Neural progenitor cell (in vitro differentiated cells): ENCODE results near the gene DDX10. TPM values are rescaled to one million over a fixed set of nuclear protein-coding genes. Genes with fewer than 3 reads are reported as not detected.

Source experiments
- DNase-seq: peaks from one replicate; pipeline ENCODE4 v3.0.0-alpha.2; 2016; ENCODE audit warnings: low spot score
- H2AFZ ChIP-seq: fragments of 200-600 bp; sonication (generic); replicated peaks from 2 replicates; pipeline ENCODE4 v1.6.1; 2016; ENCODE audit warnings: antibody characterized with exemption
- H3F3A ChIP-seq: fragments of 200-600 bp; sonication (generic); 2 replicates; pipeline ENCODE4 v1.6.1; 2016; ENCODE audit warnings: antibody characterized with exemption, low read depth
- H3K27ac ChIP-seq: fragments of 200-600 bp; sonication (generic); 2 replicates; pipeline ENCODE4 v1.5.1; 2016; ENCODE audit warnings: mild to moderate bottlenecking
- H3K27me3 ChIP-seq: fragments of 200-600 bp; sonication (generic); 2 replicates; pipeline ENCODE4 v1.6.1; 2016; ENCODE audit warnings: mild to moderate bottlenecking, moderate library complexity
- H3K36me3 ChIP-seq: fragments of 200-600 bp; sonication (generic); 2 replicates; pipeline ENCODE4 v1.5.1; 2016
- H3K4me1 ChIP-seq: fragments of 200-600 bp; sonication (generic); 2 replicates; pipeline ENCODE4 v1.6.1; 2016; ENCODE audit warnings: mixed run types
- H3K4me2 ChIP-seq: fragments of 200-600 bp; sonication (generic); 2 replicates; pipeline ENCODE4 v1.6.1; 2016
- H3K4me3 ChIP-seq: fragments of 200-600 bp; sonication (generic); 2 replicates; pipeline ENCODE4 v1.5.1; 2016
- H3K79me2 ChIP-seq: fragments of 200-600 bp; sonication (generic); 2 replicates; pipeline ENCODE4 v1.6.1; 2016; ENCODE audit warnings: low read depth
- H3K9ac ChIP-seq: fragments of 200-600 bp; sonication (generic); 2 replicates; pipeline ENCODE4 v1.6.1; 2016
- H3K9me3 ChIP-seq: fragments of 200-600 bp; sonication (generic); 2 replicates; pipeline ENCODE4 v1.5.1; 2016; ENCODE audit warnings: low read depth
- H4K20me1 ChIP-seq: fragments of 200-600 bp; sonication (generic); 2 replicates; pipeline ENCODE4 v1.6.1; 2016; ENCODE audit warnings: low read depth
- H3K27ac Mint-ChIP-seq: 3 replicates; pipeline ENCODE4 v1.8.0; 2021; ENCODE audit warnings: mixed read lengths
- H3K27me3 Mint-ChIP-seq: 2 replicates; pipeline ENCODE4 v1.8.0; 2022; ENCODE audit warnings: low read depth, mild to moderate bottlenecking, inconsistent platforms, moderate library complexity, mixed read lengths; ENCODE audit not compliant: insufficient read depth
- H3K36me3 Mint-ChIP-seq: 3 replicates; pipeline ENCODE4 v1.8.0; 2021; ENCODE audit warnings: mixed read lengths
- H3K4me1 Mint-ChIP-seq: 3 replicates; pipeline ENCODE4 v1.8.0; 2021; ENCODE audit warnings: mixed read lengths
- H3K4me3 Mint-ChIP-seq: 3 replicates; pipeline ENCODE4 v1.8.0; 2021; ENCODE audit warnings: mild to moderate bottlenecking, moderate library complexity, mixed read lengths
- H3K9me3 Mint-ChIP-seq: 3 replicates; pipeline ENCODE4 v1.8.0; 2020; ENCODE audit warnings: mixed read lengths
- EZH2 ChIP-seq: fragments of 200-600 bp; sonication (generic); IDR thresholded peaks from 2 replicates; pipeline ENCODE4 v1.6.1; 2017; ENCODE audit warnings: antibody characterized with exemption, mild to moderate bottlenecking, moderate library complexity
- EZH2phosphoT487 ChIP-seq: fragments of 200-600 bp; sonication (generic); IDR thresholded peaks from 2 replicates; pipeline ENCODE4 v1.6.1; 2017; ENCODE audit warnings: antibody characterized with exemption
- total RNA-seq: library from RNA; depleted of rRNA; stranded (reverse); fragments of >200 nt; gene quantifications from 2 replicates; pipeline ENCODE4 v1.2.3, GENCODE V29; 2015; ENCODE audit warnings: low replicate concordance
- TF ChIP-seq, protein P1 (sequence below): fragments of 200-600 bp; sonication (generic); IDR thresholded peaks from 2 replicates; pipeline ENCODE4 v1.5.1; 2017; ENCODE audit warnings: antibody characterized with exemption, mild to moderate bottlenecking

The DDX10 gene
- total RNA-seq, 1 donor from 2014 or later, result 34.1 TPM

DNA sequence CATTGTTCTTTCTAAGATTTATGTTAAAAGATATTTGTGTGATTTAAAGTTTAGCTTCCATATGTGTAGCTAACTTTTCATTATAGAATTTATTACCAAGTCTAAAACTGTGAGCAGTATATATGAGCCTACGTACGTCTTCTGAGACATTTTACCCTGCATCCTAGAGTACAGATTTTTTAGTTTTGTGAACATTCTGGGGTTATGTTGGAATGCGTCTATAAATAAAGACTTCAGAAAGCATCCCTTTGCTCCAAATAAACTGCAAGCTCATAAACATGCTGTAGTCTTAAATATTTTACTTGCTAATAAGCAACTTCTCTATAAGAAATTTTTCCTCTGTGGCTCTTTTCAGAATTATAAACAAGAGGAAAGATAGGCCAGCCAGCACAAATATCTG, 236.5 kb downstream of the DDX10 start:
- TF ChIP-seq, protein P1, sequence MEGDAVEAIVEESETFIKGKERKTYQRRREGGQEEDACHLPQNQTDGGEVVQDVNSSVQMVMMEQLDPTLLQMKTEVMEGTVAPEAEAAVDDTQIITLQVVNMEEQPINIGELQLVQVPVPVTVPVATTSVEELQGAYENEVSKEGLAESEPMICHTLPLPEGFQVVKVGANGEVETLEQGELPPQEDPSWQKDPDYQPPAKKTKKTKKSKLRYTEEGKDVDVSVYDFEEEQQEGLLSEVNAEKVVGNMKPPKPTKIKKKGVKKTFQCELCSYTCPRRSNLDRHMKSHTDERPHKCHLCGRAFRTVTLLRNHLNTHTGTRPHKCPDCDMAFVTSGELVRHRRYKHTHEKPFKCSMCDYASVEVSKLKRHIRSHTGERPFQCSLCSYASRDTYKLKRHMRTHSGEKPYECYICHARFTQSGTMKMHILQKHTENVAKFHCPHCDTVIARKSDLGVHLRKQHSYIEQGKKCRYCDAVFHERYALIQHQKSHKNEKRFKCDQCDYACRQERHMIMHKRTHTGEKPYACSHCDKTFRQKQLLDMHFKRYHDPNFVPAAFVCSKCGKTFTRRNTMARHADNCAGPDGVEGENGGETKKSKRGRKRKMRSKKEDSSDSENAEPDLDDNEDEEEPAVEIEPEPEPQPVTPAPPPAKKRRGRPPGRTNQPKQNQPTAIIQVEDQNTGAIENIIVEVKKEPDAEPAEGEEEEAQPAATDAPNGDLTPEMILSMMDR, result no peak
- TF ChIP-seq EZH2phosphoT487 (no peak), EZH2 (no peak)
- Histone ChIP-seq H3K27me3 (no peaks in the 10 kb centered on the region), H4K20me1 (no peaks in the 10 kb centered on the region), H3K4me3 (no peak overlapping the region), H3K9me3 (no peaks in the 10 kb centered on the region), H2AFZ (no peak overlapping the region), H3K4me2 (no peak overlapping the region), H3K36me3 (no peaks in the 10 kb centered on the region), H3K4me1 (peaks cover 9% of the 10 kb centered on the region), H3F3A (peaks cover 6% of the 10 kb centered on the region), H3K79me2 (no peaks in the 10 kb centered on the region), H3K27ac (no peak overlapping the region), H3K9ac (no peak overlapping the region)
- H3K4me3 Mint-ChIP-seq, result no peak overlapping the region
- peaks cover 23% of the 10 kb centered on the region for H3K4me1 Mint-ChIP-seq
- H3K27ac Mint-ChIP-seq, result no peak overlapping the region
- H3K27me3 Mint-ChIP-seq, result no peaks in the 10 kb centered on the region
- DNase-seq, result no peak
- peaks cover 3% of the 10 kb centered on the region for H3K36me3 Mint-ChIP-seq
- peaks cover 15% of the 10 kb centered on the region for H3K9me3 Mint-ChIP-seq

DNA sequence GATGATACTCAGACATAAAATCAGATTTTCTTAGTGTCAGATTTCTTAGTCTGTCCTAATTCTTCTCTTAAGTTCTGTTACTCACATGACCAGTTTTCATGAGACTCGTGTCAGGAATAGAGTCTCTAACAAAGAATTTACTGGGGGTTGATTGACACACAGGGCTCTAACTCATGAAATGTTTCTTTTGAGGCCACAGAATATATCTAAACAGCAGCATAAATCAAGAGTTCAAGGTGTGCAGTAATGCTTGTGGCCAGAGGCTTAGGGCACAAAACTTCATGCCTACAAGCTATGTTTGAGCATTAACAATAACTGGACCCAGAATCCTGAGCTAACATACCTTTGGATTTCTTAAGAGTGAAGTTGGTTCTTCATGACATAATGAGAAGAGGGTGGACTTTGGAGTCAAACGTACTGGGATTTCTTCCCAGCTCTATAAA, 237.2 kb downstream of the DDX10 start:
- Histone ChIP-seq H3K9me3 (no peaks in the 10 kb centered on the region), H3K4me2 (no peak overlapping the region), H4K20me1 (no peaks in the 10 kb centered on the region), H3K9ac (no peak overlapping the region), H3K4me3 (no peak overlapping the region), H3K27me3 (no peaks in the 10 kb centered on the region), H3K36me3 (no peaks in the 10 kb centered on the region), H2AFZ (no peak overlapping the region), H3K4me1 (peaks cover 3% of the 10 kb centered on the region), H3F3A (peaks cover 6% of the 10 kb centered on the region), H3K27ac (no peak overlapping the region), H3K79me2 (no peaks in the 10 kb centered on the region)
- TF ChIP-seq, protein P1, result no peak
- no peak for TF ChIP-seq EZH2
- no peak for TF ChIP-seq EZH2phosphoT487
- H3K27ac Mint-ChIP-seq, result no peak overlapping the region
- peaks cover 3% of the 10 kb centered on the region for H3K36me3 Mint-ChIP-seq
- no peak overlapping the region for H3K4me3 Mint-ChIP-seq
- no peak for DNase-seq
- H3K9me3 Mint-ChIP-seq, result peaks cover 15% of the 10 kb centered on the region
- peaks cover 16% of the 10 kb centered on the region for H3K4me1 Mint-ChIP-seq
- H3K27me3 Mint-ChIP-seq, result no peaks in the 10 kb centered on the region

DNA sequence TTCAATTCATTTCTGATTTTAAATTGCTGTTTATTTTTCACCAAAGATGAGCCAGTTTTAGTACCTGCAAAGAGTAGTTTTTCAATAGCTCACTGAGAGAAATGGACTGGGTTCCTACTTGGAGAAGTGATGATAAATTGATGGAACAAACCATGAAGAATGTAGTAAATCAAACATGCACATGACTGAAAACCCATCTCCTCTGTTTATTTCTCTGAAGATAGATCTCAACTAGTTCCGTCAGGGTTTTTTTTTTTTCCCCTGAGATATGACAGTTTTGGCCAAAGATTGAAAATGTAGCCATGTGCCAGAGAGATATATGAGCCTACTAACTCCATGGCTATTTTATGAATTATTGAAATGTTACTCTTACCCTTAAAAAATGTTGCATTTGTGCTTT, 239.6 kb downstream of the DDX10 start:
- H3K27ac Mint-ChIP-seq, result no peak overlapping the region
- H3K4me1 Mint-ChIP-seq, result peaks cover 7% of the 10 kb centered on the region
- no peaks in the 10 kb centered on the region for H3K4me1 ChIP-seq
- H3K27me3 Mint-ChIP-seq, result no peaks in the 10 kb centered on the region
- H3K4me3 Mint-ChIP-seq, result no peak overlapping the region
- no peak overlapping the region for H2AFZ ChIP-seq
- no peak overlapping the region for H3K27ac ChIP-seq
- no peaks in the 10 kb centered on the region for H3F3A ChIP-seq
- H3K4me2 ChIP-seq, result no peak overlapping the region
- TF ChIP-seq EZH2, result no peak
- TF ChIP-seq, protein P1, result no peak
- no peak for TF ChIP-seq EZH2phosphoT487
- H3K36me3 ChIP-seq, result no peaks in the 10 kb centered on the region
- H3K9ac ChIP-seq, result no peak overlapping the region
- H3K9me3 Mint-ChIP-seq, result peaks cover 2% of the 10 kb centered on the region
- DNase-seq, result no peak
- H3K27me3 ChIP-seq, result no peaks in the 10 kb centered on the region
- H3K4me3 ChIP-seq, result no peak overlapping the region
- no peaks in the 10 kb centered on the region for H4K20me1 ChIP-seq
- no peaks in the 10 kb centered on the region for H3K9me3 ChIP-seq
- H3K36me3 Mint-ChIP-seq, result no peaks in the 10 kb centered on the region
- H3K79me2 ChIP-seq, result no peaks in the 10 kb centered on the region

DNA sequence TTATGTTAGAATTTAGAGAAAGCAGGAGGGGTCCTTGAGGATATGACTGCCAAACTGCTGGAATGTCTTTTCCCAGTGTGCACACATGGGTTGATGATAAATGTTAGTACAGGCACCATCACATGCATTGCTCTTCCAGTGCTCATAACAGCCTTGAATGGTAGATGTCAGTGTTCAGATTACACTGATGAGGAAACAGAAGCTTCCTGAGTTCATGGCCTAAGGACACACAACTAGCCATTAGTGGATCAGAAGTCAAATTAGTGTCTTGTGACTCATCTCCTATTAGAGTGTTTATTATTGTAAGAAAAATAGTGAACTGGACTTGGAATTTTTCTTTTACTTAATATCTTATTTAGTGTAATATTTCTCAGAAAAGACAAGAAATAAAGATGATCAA, 241.5 kb downstream of the DDX10 start:
- no peak overlapping the region for H3K4me2 ChIP-seq

More for the DNA sequence above, 241.5 kb downstream of the DDX10 start:
- Mint-ChIP-seq H3K4me3 (no peak overlapping the region), H3K27ac (no peak overlapping the region), H3K36me3 (no peaks in the 10 kb centered on the region), H3K4me1 (peaks cover 7% of the 10 kb centered on the region), H3K9me3 (no peaks in the 10 kb centered on the region), H3K27me3 (peaks cover 2% of the 10 kb centered on the region)
- no peaks in the 10 kb centered on the region for H3K36me3 ChIP-seq
- no peak overlapping the region for H2AFZ ChIP-seq
- no peak for DNase-seq
- no peaks in the 10 kb centered on the region for H3K4me1 ChIP-seq
- H3F3A ChIP-seq, result no peaks in the 10 kb centered on the region
- H3K4me3 ChIP-seq, result no peak overlapping the region
- H3K27ac ChIP-seq, result no peak overlapping the region
- no peaks in the 10 kb centered on the region for H4K20me1 ChIP-seq
- no peaks in the 10 kb centered on the region for H3K27me3 ChIP-seq
- no peak overlapping the region for H3K9ac ChIP-seq
- no peak for TF ChIP-seq EZH2
- TF ChIP-seq EZH2phosphoT487, result no peak
- TF ChIP-seq, protein P1, result no peak
- no peaks in the 10 kb centered on the region for H3K9me3 ChIP-seq
- H3K79me2 ChIP-seq, result no peaks in the 10 kb centered on the region
